Measurements from ENCODE around the gene TNIK.

The TNIK gene

GRCh38 chr3:171416666-171417065 is 43.5 kb downstream of the TNIK start:
- no peak for DNase-seq (ENCODE audit: low read depth)

GRCh38 chr3:171416061-171416460 is 44.1 kb downstream of the TNIK start:
- DNase-seq (ENCODE audit: low read depth) = no peak

GRCh38 chr3:171415070-171415469 is 45.1 kb downstream of the TNIK start:
- no peak for DNase-seq (ENCODE audit: low read depth)

- DNase-seq (ENCODE audit: low read depth) = no peak
Observed at GRCh38 chr3:171412473-171412872, 47.7 kb downstream of the TNIK start.

GRCh38 chr3:171412054-171412453 is 48.2 kb downstream of the TNIK start:
- DNase-seq (ENCODE audit: low read depth) = no peak

GRCh38 chr3:171410186-171410585 is 50.0 kb downstream of the TNIK start:
- no peak for DNase-seq (ENCODE audit: low read depth)

GRCh38 chr3:171407759-171408158 is 52.4 kb downstream of the TNIK start:
- DNase-seq (ENCODE audit: low read depth) = peak; percentile 53

- no peak for DNase-seq (ENCODE audit: low read depth)
Observed at GRCh38 chr3:171404376-171404967, 55.7 kb downstream of the TNIK start.

GRCh38 chr3:171402281-171402680 is 57.9 kb downstream of the TNIK start:
- DNase-seq (ENCODE audit: low read depth) = no peak

GRCh38 chr3:171401432-171401831 is 58.8 kb downstream of the TNIK start:
- no peak for DNase-seq (ENCODE audit: low read depth)

- DNase-seq (ENCODE audit: low read depth) = no peak
Observed at GRCh38 chr3:171399842-171400241, 60.4 kb downstream of the TNIK start.

GRCh38 chr3:171398343-171398742 is 61.9 kb downstream of the TNIK start:
- DNase-seq (ENCODE audit: low read depth) = no peak

GRCh38 chr3:171397089-171397488 is 63.1 kb downstream of the TNIK start:
- no peak for DNase-seq (ENCODE audit: low read depth)

GRCh38 chr3:171396048-171396447 is 64.2 kb downstream of the TNIK start:
- no peak for DNase-seq (ENCODE audit: low read depth)

- DNase-seq (ENCODE audit: low read depth) = no peak
Observed at GRCh38 chr3:171393032-171393744, 67.0 kb downstream of the TNIK start.

GRCh38 chr3:171391432-171391831 is 68.8 kb downstream of the TNIK start:
- no peak for DNase-seq (ENCODE audit: low read depth)

- DNase-seq (ENCODE audit: low read depth) = no peak
Observed at GRCh38 chr3:171390051-171390941, 69.9 kb downstream of the TNIK start.

- no peak for DNase-seq (ENCODE audit: low read depth)
Observed at GRCh38 chr3:171389491-171389890, 70.7 kb downstream of the TNIK start.

- no peak for DNase-seq (ENCODE audit: low read depth)
Observed at GRCh38 chr3:171388527-171388926, 71.7 kb downstream of the TNIK start.

GRCh38 chr3:171387062-171387461 is 73.1 kb downstream of the TNIK start:
- DNase-seq (ENCODE audit: low read depth) = no peak

- DNase-seq (ENCODE audit: low read depth) = no peak
Observed at GRCh38 chr3:171385086-171385485, 75.1 kb downstream of the TNIK start.

GRCh38 chr3:171384101-171384891 is 75.9 kb downstream of the TNIK start:
- no peak for DNase-seq (ENCODE audit: low read depth)

All from HS-27A (cell line).